GM23248 (cell line): ENCODE results near the gene TADA3. TPM values are rescaled to one million over a fixed set of nuclear protein-coding genes. Genes with fewer than 3 reads are reported as not detected.

ENCODE experiments used
- DNase-seq: peaks from one replicate; pipeline ENCODE4 v3.0.0-alpha.2; 2015
- H2AFZ ChIP-seq: fragments of 200-600 bp; sonication (generic); 2 replicates; pipeline ENCODE4 v1.6.1; 2016; ENCODE audit warnings: antibody characterized with exemption
- H3F3A ChIP-seq: fragments of 200-600 bp; sonication (generic); 2 replicates; pipeline ENCODE4 v1.6.1; 2016; ENCODE audit warnings: mild to moderate bottlenecking, antibody characterized with exemption, mixed run types; ENCODE audit not compliant: insufficient read depth
- H3K27ac ChIP-seq: fragments of 200-600 bp; sonication (generic); 2 replicates; pipeline ENCODE4 v1.5.1; 2016; ENCODE audit warnings: mild to moderate bottlenecking
- H3K27me3 ChIP-seq: fragments of 200-600 bp; sonication (generic); replicated peaks from 2 replicates; pipeline ENCODE4 v1.6.1; 2016; ENCODE audit warnings: mild to moderate bottlenecking; ENCODE audit not compliant: insufficient read depth
- H3K36me3 ChIP-seq: fragments of 200-600 bp; sonication (generic); 2 replicates; pipeline ENCODE4 v1.6.1; 2016; ENCODE audit warnings: low read depth, mild to moderate bottlenecking
- H3K4me1 ChIP-seq: fragments of 200-600 bp; sonication (generic); 2 replicates; pipeline ENCODE4 v1.6.1; 2016; ENCODE audit warnings: mild to moderate bottlenecking; ENCODE audit not compliant: insufficient read depth
- H3K4me2 ChIP-seq: fragments of 200-600 bp; sonication (generic); one replicate; pipeline ENCODE4 v1.6.1; 2016; ENCODE audit warnings: mild to moderate bottlenecking; ENCODE audit not compliant: unreplicated experiment
- H3K4me3 ChIP-seq: fragments of 200-600 bp; sonication (generic); 2 replicates; pipeline ENCODE4 v1.5.1; 2016; ENCODE audit warnings: mild to moderate bottlenecking
- H3K79me2 ChIP-seq: fragments of 200-600 bp; sonication (generic); 2 replicates; pipeline ENCODE4 v1.6.1; 2016; ENCODE audit warnings: mild to moderate bottlenecking; ENCODE audit not compliant: insufficient read depth
- H3K9ac ChIP-seq: fragments of 200-600 bp; sonication (generic); 2 replicates; pipeline ENCODE4 v1.6.1; 2016; ENCODE audit warnings: mild to moderate bottlenecking
- H3K9me2 ChIP-seq: fragments of 200-600 bp; sonication (generic); 2 replicates; pipeline ENCODE4 v1.6.1; 2016; ENCODE audit warnings: mixed run types, mild to moderate bottlenecking, moderate library complexity; ENCODE audit not compliant: insufficient read depth
- H3K9me3 ChIP-seq: fragments of 200-600 bp; sonication (generic); one replicate; pipeline ENCODE4 v1.6.1; 2017; ENCODE audit warnings: low read depth
- H4K20me1 ChIP-seq: fragments of 200-600 bp; sonication (generic); 2 replicates; pipeline ENCODE4 v1.6.0; 2016; ENCODE audit not compliant: insufficient read depth
- EZH2 ChIP-seq: fragments of 200-600 bp; sonication (generic); IDR thresholded peaks from 2 replicates; pipeline ENCODE4 v1.6.1; 2018; ENCODE audit warnings: antibody characterized with exemption, mild to moderate bottlenecking; ENCODE audit not compliant: insufficient read depth, poor library complexity, severe bottlenecking
- EZH2phosphoT487 ChIP-seq: fragments of 200-600 bp; sonication (generic); IDR thresholded peaks from 2 replicates; pipeline ENCODE4 v1.6.1; 2018; ENCODE audit warnings: antibody characterized with exemption, moderate library complexity, mild to moderate bottlenecking, low read depth; ENCODE audit not compliant: insufficient read depth
- WGBS, 2 experiments: methylation state at CpG; one replicate each; pipeline ENCODE4 v1.1.6; 2015 to 2017; ENCODE audit warnings: low lambda C conversion rate in 2 of 2, low coverage in 1 of 2; ENCODE audit errors: missing lambda C conversion rate in 2 of 2; 5-methylcytosine and 5-hydroxymethylcytosine counted together
- in situ Hi-C: fragments of 300-500 bp; cut with MboI; formaldehyde crosslinking; loops from 2 replicates; pipeline ENCODE4 v1.15.0; 2020
- polyA plus RNA-seq: library from polyadenylated mRNA; unstranded; fragments of >200 nt; fragmentation: Nextera tagmentation; extraction: Ambion mirVana; gene quantifications from 2 replicates; pipeline ENCODE4 v1.2.1, GENCODE V29; 2016
- total RNA-seq: library from RNA; depleted of rRNA; stranded (reverse); fragments of >200 nt; shearing (Covaris generic); gene quantifications from 2 replicates; pipeline ENCODE4 v1.2.3, GENCODE V29; 2014

TADA3 gene
- total and polyA plus RNA-seq, 2 experiments from 2014 or later: 85.1 to 135 TPM

GRCh38 chr3:9806137-9806536 is 13.9 kb upstream of the TADA3 start:
- 90 to 91% methylated on average over 12 of the region's 12 CpGs for WGBS, 2 experiments

GRCh38 chr3:9804996-9805395 is 12.7 kb upstream of the TADA3 start:
- Histone ChIP-seq H3K27ac (no peak overlapping the region), H3K4me3 (no peak overlapping the region), H3K9me3 (no peaks in the 10 kb centered on the region), H3K79me2 (peaks cover 33% of the 10 kb centered on the region), H3K27me3 (no peaks in the 10 kb centered on the region), H3K4me1 (peaks cover 12% of the 10 kb centered on the region), H3K36me3 (peaks cover 52% of the 10 kb centered on the region), H3K9me2 (no peaks in the 10 kb centered on the region), H4K20me1 (no peaks in the 10 kb centered on the region), H2AFZ (no peak overlapping the region), H3K4me2 (no peak overlapping the region), H3F3A (peaks cover 72% of the 10 kb centered on the region), H3K9ac (no peak overlapping the region)
- no peak for TF ChIP-seq EZH2phosphoT487
- in situ Hi-C loops: no loop called here
- no peak for DNase-seq
- 90 to 97% methylated on average over 5 of the region's 5 CpGs for WGBS, 2 experiments

More at GRCh38 chr3:9806137-9806536, 13.9 kb upstream of the TADA3 start:
- peaks cover 21% of the 10 kb centered on the region for H3K79me2 ChIP-seq
- DNase-seq: no peak
- in situ Hi-C loops: no loop called here
- H3K9ac ChIP-seq: no peak overlapping the region
- no peak overlapping the region for H3K4me3 ChIP-seq
- peaks cover 44% of the 10 kb centered on the region for H3K36me3 ChIP-seq
- H3K9me3 ChIP-seq: no peaks in the 10 kb centered on the region
- peaks cover 63% of the 10 kb centered on the region for H3F3A ChIP-seq
- H3K27ac ChIP-seq: no peak overlapping the region
- H2AFZ ChIP-seq: no peak overlapping the region
- TF ChIP-seq EZH2 (no peak), EZH2phosphoT487 (no peak)
- H3K4me2 ChIP-seq: no peak overlapping the region
- no peaks in the 10 kb centered on the region for H4K20me1 ChIP-seq
- H3K27me3 ChIP-seq: no peaks in the 10 kb centered on the region
- H3K4me1 ChIP-seq: peaks cover 12% of the 10 kb centered on the region
- no peaks in the 10 kb centered on the region for H3K9me2 ChIP-seq

- H2AFZ ChIP-seq: no peak overlapping the region
- no peak for TF ChIP-seq EZH2phosphoT487
- TF ChIP-seq EZH2: no peak
- H3K9ac ChIP-seq: no peak overlapping the region
- H3K9me2 ChIP-seq: no peaks in the 10 kb centered on the region
- no peak for DNase-seq
- 0 out of 2 replicates have a peak, but pooled peaks cover 4% of the 10 kb centered on the region for H3K4me1 ChIP-seq
- 42 to 50% methylated on average over 1 of the region's 1 CpG for WGBS, 2 experiments
- H3K4me3 ChIP-seq: no peak overlapping the region
- peaks cover 47% of the 10 kb centered on the region for H3K79me2 ChIP-seq
- no peaks in the 10 kb centered on the region for H3K9me3 ChIP-seq
- in situ Hi-C loops: no loop called here
- no peak overlapping the region for H3K4me2 ChIP-seq
- peaks cover 72% of the 10 kb centered on the region for H3F3A ChIP-seq
- H3K36me3 ChIP-seq: peaks cover 66% of the 10 kb centered on the region
- H3K27me3 ChIP-seq: no peaks in the 10 kb centered on the region
- H3K27ac ChIP-seq: no peak overlapping the region
- no peaks in the 10 kb centered on the region for H4K20me1 ChIP-seq
These were observed 11.2 kb upstream of the TADA3 start for GRCh38 chr3:9803494-9803893.

- Histone ChIP-seq H3K9me2 (no peaks in the 10 kb centered on the region), H3F3A (peaks cover 48% of the 10 kb centered on the region), H3K4me2 (no peak overlapping the region), H3K36me3 (peaks cover 75% of the 10 kb centered on the region), H3K79me2 (peaks cover 77% of the 10 kb centered on the region), H3K27ac (no peak overlapping the region), H3K4me1 (no peaks in the 10 kb centered on the region), H3K9me3 (no peaks in the 10 kb centered on the region), H3K9ac (no peak overlapping the region), H3K27me3 (no peaks in the 10 kb centered on the region), H3K4me3 (no peak overlapping the region), H2AFZ (no peak overlapping the region), H4K20me1 (no peaks in the 10 kb centered on the region)
- WGBS, 2 experiments: 79 to 82% methylated on average over 5 of the region's 5 CpGs
- DNase-seq: peak; percentile 26
- no peak for TF ChIP-seq EZH2
- TF ChIP-seq EZH2phosphoT487: no peak
- in situ Hi-C loops: no loop called here
These were observed 8.3 kb upstream of the TADA3 start for GRCh38 chr3:9800529-9800928.
